CD4-positive, alpha-beta memory T cell (primary cell): ENCODE results near the gene BCR. TPM values are rescaled to one million over a fixed set of nuclear protein-coding genes. Genes with fewer than 3 reads are reported as not detected.

Experiments
- CTCF ChIA-PET: fragments of 350-600 bp; sonication (Branson Sonifier 250); formaldehyde crosslinking; loops from one replicate; lab custom pipeline; 2021; ENCODE audit warnings: inconsistent platforms; ENCODE audit not compliant: partially characterized antibody; lab: Charles Lee
- POLR2A ChIA-PET: fragments of 350-600 bp; sonication (Branson Sonifier 250); formaldehyde crosslinking; loops from one replicate; lab custom pipeline; 2021; ENCODE audit not compliant: partially characterized antibody; lab: Charles Lee
- DNase-seq, 5 donors: peaks; one replicate each; pipeline versions ENCODE4 v3.0.0 to v3.0.0-alpha.2; 2020 to 2022; ENCODE audit warnings: mixed read lengths in 1 of 5
- H3K27ac ChIP-seq: one replicate; pipeline ENCODE4 v1.7.0; 2013; ENCODE audit warnings: low read depth, low read length
- H3K27me3 ChIP-seq: 2 replicates; pipeline ENCODE4 v1.7.0; 2013; ENCODE audit warnings: mild to moderate bottlenecking, low read length, moderate library complexity; ENCODE audit not compliant: insufficient read depth
- H3K36me3 ChIP-seq: 2 replicates; pipeline ENCODE4 v1.7.0; 2013; ENCODE audit warnings: mild to moderate bottlenecking, low read length, moderate library complexity; ENCODE audit not compliant: insufficient read depth
- H3K4me1 ChIP-seq: 2 replicates; pipeline ENCODE4 v1.7.0; 2013; ENCODE audit warnings: mild to moderate bottlenecking, low read length, moderate library complexity; ENCODE audit not compliant: insufficient read depth
- H3K4me3 ChIP-seq, 2 donors: one replicate each; pipeline ENCODE4 v1.7.0; 2013; ENCODE audit warnings: low read length in 2 of 2, mild to moderate bottlenecking in 1 of 2
- H3K9me3 ChIP-seq, 2 donors: one replicate each; pipeline ENCODE4 v1.7.0; 2013; ENCODE audit warnings: low read length in 2 of 2, control low read depth in 1 of 2; ENCODE audit not compliant: control insufficient read depth in 1 of 2
- H3K27ac Mint-ChIP-seq, 7 donors: one replicate each; pipeline ENCODE4 v1.8.0; 2020 to 2021; ENCODE audit warnings: mixed read lengths in 7 of 7, mild to moderate bottlenecking in 6 of 7, inconsistent platforms in 3 of 7, moderate library complexity in 3 of 7
- H3K27me3 Mint-ChIP-seq, 2 donors: one replicate each; pipeline ENCODE4 v1.8.0; 2020 to 2021; ENCODE audit warnings: mixed read lengths in 2 of 2
- H3K36me3 Mint-ChIP-seq, 2 donors: one replicate each; pipeline ENCODE4 v1.8.0; 2020 to 2021; ENCODE audit warnings: mixed read lengths in 2 of 2, inconsistent platforms in 1 of 2, mild to moderate bottlenecking in 1 of 2
- H3K4me1 Mint-ChIP-seq, 4 donors: one replicate each; pipeline ENCODE4 v1.8.0; 2020 to 2021; ENCODE audit warnings: mixed read lengths in 4 of 4, mild to moderate bottlenecking in 1 of 4
- H3K4me3 Mint-ChIP-seq, 8 donors: one replicate each; pipeline ENCODE4 v1.8.0; 2020 to 2021; ENCODE audit warnings: mixed read lengths in 8 of 8, mild to moderate bottlenecking in 7 of 8, moderate library complexity in 6 of 8, inconsistent platforms in 3 of 8
- H3K9me3 Mint-ChIP-seq, 8 donors: one replicate each; pipeline ENCODE4 v1.8.0; 2020 to 2021; ENCODE audit warnings: mixed read lengths in 8 of 8, mild to moderate bottlenecking in 5 of 8, inconsistent platforms in 3 of 8, moderate library complexity in 1 of 8
- intact Hi-C: fragments of 100-400 bp; cut with micrococcal nuclease; formaldehyde crosslinking; loops from one replicate; pipeline ENCODE4 v1.15.1; 2023
- polyA plus RNA-seq, 2 donors: library from polyadenylated mRNA; unstranded; fragments of 300-500 nt; fragmentation: Illumina TruSeq; gene quantifications; one replicate each; pipeline ENCODE4 v1.2.3, GENCODE V29; 2021
- total RNA-seq, 2 experiments: library from RNA; stranded (reverse); gene quantifications; one replicate each; pipeline ENCODE4 v1.2.3, GENCODE V29; 2021

Gene BCR
- total and polyA plus RNA-seq, 4 experiments from 2014 or later: 3.3 to 75.6 (median 51.2) TPM

DNA sequence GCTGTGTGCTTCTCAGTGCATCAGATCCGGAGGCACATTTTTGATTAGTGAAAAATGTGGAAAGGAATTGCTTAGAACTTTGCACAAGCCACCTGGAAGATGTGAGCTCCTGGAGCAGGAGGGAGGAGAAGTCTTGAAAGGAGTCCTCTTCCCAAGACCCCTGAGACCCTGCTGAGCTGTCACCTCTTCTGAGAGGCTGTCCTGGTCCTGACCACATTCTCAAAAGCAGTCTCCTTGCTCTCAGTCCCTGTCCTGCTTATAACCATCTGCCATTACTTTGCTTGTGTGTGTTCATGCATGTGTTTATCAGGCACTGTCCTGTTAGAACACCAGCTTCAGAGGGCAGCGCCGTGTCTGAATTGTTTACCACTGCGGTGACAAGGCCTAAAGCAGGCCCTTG is 86.5 kb downstream of the BCR start:
- Histone ChIP-seq H3K9me3 (no peaks in the 10 kb centered on the region), H3K4me1 (no peaks in the 10 kb centered on the region), H3K4me3 (no peak overlapping the region), H3K36me3 (peaks cover 33% of the 10 kb centered on the region), H3K27ac (no peak overlapping the region), H3K27me3 (no peaks in the 10 kb centered on the region)
- Mint-ChIP-seq H3K4me1 (peaks cover 0 to 9% (median 5%) of the 10 kb centered on the region in 4 donors), H3K36me3 (peaks cover 30 to 54% of the 10 kb centered on the region in 2 donors), H3K27me3 (no peaks in the 10 kb centered on the region), H3K27ac (peak overlapping the region in 4 of 7 donors; percentile 38 to 91 (median 64)), H3K9me3 (peaks cover 0 to 2% (median 0%) of the 10 kb centered on the region in 8 donors), H3K4me3 (no peak overlapping the region)
- POLR2A ChIA-PET: no interaction called here
- CTCF ChIA-PET: interaction anchor here (1.5 kb wide), 1 partner anchor 15 kb away, joined by 4 read pairs; no protein-coding TSS in a partner anchor
- intact Hi-C loops: no loop called here
- no peak for DNase-seq

- H3K4me1 Mint-ChIP-seq: peaks cover 0 to 9% (median 5%) of the 10 kb centered on the region in 4 donors
- ChIA-PET POLR2A (no interaction called here), CTCF (interaction anchor here (1.4 to 1.5 kb wide), 2 partner anchors 11 to 14 kb away, joined by 3 to 4 read pairs; no protein-coding TSS in a partner anchor)
- H3K4me3 ChIP-seq: no peak overlapping the region
- no peaks in the 10 kb centered on the region for H3K27me3 ChIP-seq
- H3K9me3 Mint-ChIP-seq: peaks cover 0 to 2% (median 0%) of the 10 kb centered on the region in 8 donors
- no peak overlapping the region for H3K4me3 Mint-ChIP-seq
- intact Hi-C loops: no loop called here
- no peak overlapping the region for H3K27ac ChIP-seq
- no peaks in the 10 kb centered on the region for H3K4me1 ChIP-seq
- no peak for DNase-seq
- peak overlapping the region in 5 of 7 donors; percentile 18 to 91 (median 47) for H3K27ac Mint-ChIP-seq
- no peaks in the 10 kb centered on the region for H3K27me3 Mint-ChIP-seq
- H3K9me3 ChIP-seq: no peaks in the 10 kb centered on the region
- H3K36me3 ChIP-seq: peaks cover 27% of the 10 kb centered on the region
- peaks cover 30 to 51% of the 10 kb centered on the region in 2 donors for H3K36me3 Mint-ChIP-seq
These were observed 87.1 kb downstream of the BCR start for GRCh38 chr22:23267226-23268043.

DNA sequence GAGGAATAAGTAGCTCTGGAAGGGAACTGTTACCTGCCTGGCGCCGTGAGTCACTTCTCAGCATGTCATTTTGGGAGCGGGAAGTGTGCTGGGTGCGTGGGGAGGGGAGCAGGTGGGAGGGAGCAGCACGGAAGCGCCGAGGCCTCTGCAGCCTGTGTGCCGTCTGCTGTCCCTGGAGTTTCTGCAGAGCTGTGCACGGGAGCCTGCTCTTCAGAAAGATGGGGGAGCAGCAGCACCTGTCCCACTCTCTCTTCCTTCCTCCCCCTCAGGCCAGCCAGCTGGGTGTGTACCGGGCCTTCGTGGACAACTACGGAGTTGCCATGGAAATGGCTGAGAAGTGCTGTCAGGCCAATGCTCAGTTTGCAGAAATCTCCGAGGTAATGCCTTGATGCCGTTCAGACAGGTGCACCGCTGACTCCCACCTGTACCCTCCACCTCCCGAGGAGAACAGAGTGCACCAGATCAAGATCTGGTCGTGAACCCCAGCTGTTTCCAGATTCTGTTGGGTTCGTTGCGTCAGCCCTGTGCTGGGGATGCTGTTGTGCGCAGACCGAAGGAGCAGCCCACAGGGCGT is 87.9 kb downstream of the BCR start:
- Mint-ChIP-seq H3K27me3 (no peaks in the 10 kb centered on the region), H3K27ac (no peak overlapping the region), H3K36me3 (peaks cover 30 to 53% of the 10 kb centered on the region in 2 donors), H3K4me3 (no peak overlapping the region), H3K4me1 (peaks cover 0 to 9% (median 5%) of the 10 kb centered on the region in 4 donors), H3K9me3 (peaks cover 0 to 2% (median 0%) of the 10 kb centered on the region in 8 donors)
- ChIA-PET CTCF (interaction anchor here (1.1 to 1.4 kb wide), 2 partner anchors 11 to 22 kb away, joined by 3 to 4 read pairs; no protein-coding TSS in a partner anchor), POLR2A (no interaction called here)
- intact Hi-C loops: no loop called here
- H3K27me3 ChIP-seq: no peaks in the 10 kb centered on the region
- peaks cover 33% of the 10 kb centered on the region for H3K36me3 ChIP-seq
- no peak for DNase-seq
- no peak overlapping the region for H3K4me3 ChIP-seq
- H3K27ac ChIP-seq: no peak overlapping the region
- H3K4me1 ChIP-seq: no peaks in the 10 kb centered on the region
- H3K9me3 ChIP-seq: no peaks in the 10 kb centered on the region

GRCh38 chr22:23268877-23269276 is 88.6 kb downstream of the BCR start:
- no peak overlapping the region for H3K4me3 ChIP-seq
- ChIA-PET POLR2A (no interaction called here), CTCF (interaction anchor here (1.1 to 1.4 kb wide), 2 partner anchors 10 to 21 kb away, joined by 3 to 4 read pairs; no protein-coding TSS in a partner anchor)
- peaks cover 0 to 4% (median under 1%) of the 10 kb centered on the region in 4 donors for H3K4me1 Mint-ChIP-seq
- H3K36me3 ChIP-seq: peaks cover 34% of the 10 kb centered on the region
- no peaks in the 10 kb centered on the region for H3K27me3 ChIP-seq
- peaks cover 0 to 2% (median 0%) of the 10 kb centered on the region in 8 donors for H3K9me3 Mint-ChIP-seq
- H3K4me1 ChIP-seq: no peaks in the 10 kb centered on the region
- peaks cover 30 to 53% of the 10 kb centered on the region in 2 donors for H3K36me3 Mint-ChIP-seq
- no peak for DNase-seq
- intact Hi-C loops: no loop called here
- H3K27ac ChIP-seq: no peak overlapping the region
- H3K4me3 Mint-ChIP-seq: no peak overlapping the region
- peak overlapping the region in 1 of 7 donors; percentile 50 for H3K27ac Mint-ChIP-seq
- H3K27me3 Mint-ChIP-seq: no peaks in the 10 kb centered on the region
- H3K9me3 ChIP-seq: no peaks in the 10 kb centered on the region

DNA sequence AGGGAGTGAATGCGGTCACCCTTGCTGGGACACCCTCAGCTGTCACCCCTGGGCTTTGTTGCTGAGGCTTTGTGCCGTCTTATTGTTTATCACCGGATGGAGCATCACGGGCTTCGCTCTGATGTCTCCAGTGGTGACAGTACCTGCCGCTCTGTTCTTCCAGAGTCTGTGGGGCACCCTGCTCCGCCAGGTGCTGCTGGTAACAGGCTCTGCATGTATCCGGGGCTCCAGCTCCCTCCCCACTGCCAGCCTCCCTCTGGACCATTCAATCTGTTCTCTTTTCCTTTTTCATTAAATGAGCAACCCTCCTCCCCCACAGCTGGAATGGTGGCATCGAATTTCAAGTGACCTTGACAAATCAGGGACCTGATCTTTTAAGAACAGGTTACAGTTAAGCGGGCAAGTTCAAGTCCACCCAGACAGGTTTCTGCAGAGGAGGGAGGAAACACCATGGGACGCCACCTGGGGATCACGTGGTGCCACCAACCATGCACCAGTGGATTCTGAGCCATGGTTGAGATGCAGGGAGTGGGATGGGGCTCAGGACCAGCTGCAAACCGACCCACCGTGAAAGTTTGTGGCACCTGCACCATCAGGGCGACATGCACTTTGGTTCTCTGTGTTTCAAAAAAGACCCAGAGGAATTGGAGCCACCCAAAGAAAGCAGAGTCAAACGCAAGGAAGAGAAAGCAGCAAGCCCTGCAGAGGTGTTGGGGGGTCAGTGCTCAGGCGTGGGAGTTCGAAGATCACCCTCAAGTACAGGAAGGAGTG is 89.3 kb downstream of the BCR start:
- H3K27ac ChIP-seq: no peak overlapping the region
- peaks cover 28 to 49% of the 10 kb centered on the region in 2 donors for H3K36me3 Mint-ChIP-seq
- H3K27me3 ChIP-seq: no peaks in the 10 kb centered on the region
- H3K36me3 ChIP-seq: peaks cover 35% of the 10 kb centered on the region
- H3K9me3 Mint-ChIP-seq: peaks cover 0 to 2% (median 0%) of the 10 kb centered on the region in 8 donors
- no peak overlapping the region for H3K4me3 ChIP-seq
- H3K4me1 ChIP-seq: no peaks in the 10 kb centered on the region
- H3K4me1 Mint-ChIP-seq: no peaks in the 10 kb centered on the region
- peak overlapping the region in 1 of 7 donors; percentile 50 for H3K27ac Mint-ChIP-seq
- CTCF ChIA-PET: interaction anchor here (1.1 kb wide), 1 partner anchor 21 kb away, joined by 4 read pairs; no protein-coding TSS in a partner anchor
- DNase-seq: no peak
- intact Hi-C loops: no loop called here
- no peaks in the 10 kb centered on the region for H3K27me3 Mint-ChIP-seq
- POLR2A ChIA-PET: no interaction called here
- H3K9me3 ChIP-seq: no peaks in the 10 kb centered on the region
- H3K4me3 Mint-ChIP-seq: no peak overlapping the region

DNA sequence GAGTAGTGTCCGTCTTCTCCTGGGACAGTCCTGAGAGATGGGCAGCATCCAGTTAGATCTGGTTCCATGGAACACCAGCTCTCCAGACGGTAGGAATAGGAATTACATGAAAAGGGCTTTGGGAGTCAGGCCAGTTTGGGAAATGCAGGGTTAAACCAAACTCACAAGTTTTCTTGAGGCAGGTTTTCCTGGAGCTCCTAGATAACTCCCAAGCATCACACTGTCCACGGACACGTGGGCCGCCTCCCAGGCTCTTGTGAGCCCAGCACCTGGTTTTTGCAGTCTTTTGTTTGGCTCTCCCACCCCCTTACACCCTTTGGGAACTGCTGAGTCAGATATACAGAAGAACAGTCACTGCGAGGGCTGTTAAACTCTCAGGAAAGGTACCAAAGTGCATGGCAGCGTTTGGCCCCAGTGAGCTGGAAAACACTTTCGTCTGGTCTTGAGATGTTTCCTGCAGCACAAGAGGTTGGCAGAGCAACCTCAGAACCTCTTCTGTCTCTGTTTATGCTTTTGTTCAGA is 90.0 kb downstream of the BCR start:
- DNase-seq: no peak
- ChIA-PET POLR2A (no interaction called here), CTCF (no interaction called here)
- Mint-ChIP-seq H3K4me3 (no peak overlapping the region), H3K36me3 (peaks cover 24 to 50% of the 10 kb centered on the region in 2 donors), H3K9me3 (peaks cover 0 to 2% (median 0%) of the 10 kb centered on the region in 8 donors), H3K27me3 (no peaks in the 10 kb centered on the region), H3K27ac (peak overlapping the region in 1 of 7 donors; percentile 16), H3K4me1 (no peaks in the 10 kb centered on the region)
- Histone ChIP-seq H3K9me3 (no peaks in the 10 kb centered on the region), H3K27ac (no peak overlapping the region), H3K27me3 (no peaks in the 10 kb centered on the region), H3K36me3 (peaks cover 35% of the 10 kb centered on the region), H3K4me3 (no peak overlapping the region), H3K4me1 (no peaks in the 10 kb centered on the region)
- intact Hi-C loops: no loop called here
